Parathyroid adenoma (tissue), 2 donors: ENCODE data around the gene DHH.

ENCODE experiments used
- H2AFZ ChIP-seq: fragments of 300-600 bp; sonication (generic); one replicate; pipeline ENCODE4 v1.7.0; 2017; ENCODE audit warnings: antibody characterized with exemption, mild to moderate bottlenecking
- H3K27ac ChIP-seq: fragments of 300-600 bp; sonication (generic); one replicate; pipeline ENCODE4 v1.7.0; 2017
- H3K27me3 ChIP-seq: fragments of 300-600 bp; sonication (generic); one replicate; pipeline ENCODE4 v1.7.0; 2017; ENCODE audit warnings: low read length; ENCODE audit not compliant: control insufficient read depth, insufficient read depth
- H3K36me3 ChIP-seq: fragments of 300-600 bp; sonication (generic); one replicate; pipeline ENCODE4 v1.7.0; 2017; ENCODE audit warnings: low read length; ENCODE audit not compliant: control insufficient read depth, insufficient read depth
- H3K4me1 ChIP-seq: fragments of 300-600 bp; sonication (generic); one replicate; pipeline ENCODE4 v1.7.0; 2017; ENCODE audit warnings: control low read depth
- H3K4me2 ChIP-seq: fragments of 300-600 bp; sonication (generic); one replicate; pipeline ENCODE4 v1.7.0; 2017; ENCODE audit warnings: low read length
- H3K4me3 ChIP-seq: fragments of 300-600 bp; sonication (generic); one replicate; pipeline ENCODE4 v1.7.0; 2017; ENCODE audit warnings: low read depth, low read length
- H3K79me2 ChIP-seq: fragments of 300-600 bp; sonication (generic); one replicate; pipeline ENCODE4 v1.7.0; 2017; ENCODE audit warnings: control low read depth
- H3K9ac ChIP-seq: fragments of 300-600 bp; sonication (generic); one replicate; pipeline ENCODE4 v1.7.0; 2017; ENCODE audit warnings: mild to moderate bottlenecking
- H3K9me3 ChIP-seq: fragments of 300-600 bp; sonication (generic); one replicate; pipeline ENCODE4 v1.7.0; 2017; ENCODE audit warnings: low read length; ENCODE audit not compliant: control insufficient read depth
- CTCF ChIP-seq: fragments of 300-600 bp; sonication (generic); IDR thresholded peaks from one replicate; pipeline ENCODE4 v1.7.0; 2017; ENCODE audit warnings: antibody characterized with exemption, mild to moderate bottlenecking
- donor health status: primary hyperparathyroidism.

DHH gene

GRCh38 chr12:49059045-49059298, 35.6 kb downstream of the DHH start:
- no peak overlapping the region for H3K27ac ChIP-seq

GRCh38 chr12:49058366-49059044, 36.1 kb downstream of the DHH start:
- H3K4me1 ChIP-seq, result peaks cover 32% of the 10 kb centered on the region

More at GRCh38 chr12:49059045-49059298, 35.6 kb downstream of the DHH start:
- peak overlapping the region; percentile 97 for H3K4me2 ChIP-seq
- no peaks in the 10 kb centered on the region for H3K9me3 ChIP-seq
- no peak overlapping the region for H2AFZ ChIP-seq
- H3K36me3 ChIP-seq, result no peaks in the 10 kb centered on the region
- no peak overlapping the region for H3K9ac ChIP-seq
- TF ChIP-seq CTCF, result no peak
- H3K4me3 ChIP-seq, result peak overlapping the region; percentile 89
- H3K4me1 ChIP-seq, result peaks cover 32% of the 10 kb centered on the region
- H3K27me3 ChIP-seq, result no peaks in the 10 kb centered on the region
- H3K79me2 ChIP-seq, result peaks cover 59% of the 10 kb centered on the region

GRCh38 chr12:49057888-49058287, 36.7 kb downstream of the DHH start:
- peaks cover 60% of the 10 kb centered on the region for H3K79me2 ChIP-seq
- no peaks in the 10 kb centered on the region for H3K9me3 ChIP-seq
- no peak for TF ChIP-seq CTCF
- no peaks in the 10 kb centered on the region for H3K36me3 ChIP-seq
- peaks cover 32% of the 10 kb centered on the region for H3K4me1 ChIP-seq
- no peak overlapping the region for H3K9ac ChIP-seq
- no peaks in the 10 kb centered on the region for H3K27me3 ChIP-seq
- H3K4me2 ChIP-seq, result peak overlapping the region; percentile 97
- H2AFZ ChIP-seq, result no peak overlapping the region
- peak overlapping the region; percentile 89 for H3K4me3 ChIP-seq
- H3K27ac ChIP-seq, result no peak overlapping the region

More at GRCh38 chr12:49058366-49059044, 36.1 kb downstream of the DHH start:
- no peak for TF ChIP-seq CTCF
- Histone ChIP-seq H3K9ac (no peak overlapping the region), H3K4me3 (peak overlapping the region; percentile 89), H2AFZ (no peak overlapping the region), H3K9me3 (no peaks in the 10 kb centered on the region), H3K27me3 (no peaks in the 10 kb centered on the region), H3K27ac (no peak overlapping the region), H3K79me2 (peaks cover 60% of the 10 kb centered on the region), H3K36me3 (no peaks in the 10 kb centered on the region), H3K4me2 (peak overlapping the region; percentile 97)

DNA sequence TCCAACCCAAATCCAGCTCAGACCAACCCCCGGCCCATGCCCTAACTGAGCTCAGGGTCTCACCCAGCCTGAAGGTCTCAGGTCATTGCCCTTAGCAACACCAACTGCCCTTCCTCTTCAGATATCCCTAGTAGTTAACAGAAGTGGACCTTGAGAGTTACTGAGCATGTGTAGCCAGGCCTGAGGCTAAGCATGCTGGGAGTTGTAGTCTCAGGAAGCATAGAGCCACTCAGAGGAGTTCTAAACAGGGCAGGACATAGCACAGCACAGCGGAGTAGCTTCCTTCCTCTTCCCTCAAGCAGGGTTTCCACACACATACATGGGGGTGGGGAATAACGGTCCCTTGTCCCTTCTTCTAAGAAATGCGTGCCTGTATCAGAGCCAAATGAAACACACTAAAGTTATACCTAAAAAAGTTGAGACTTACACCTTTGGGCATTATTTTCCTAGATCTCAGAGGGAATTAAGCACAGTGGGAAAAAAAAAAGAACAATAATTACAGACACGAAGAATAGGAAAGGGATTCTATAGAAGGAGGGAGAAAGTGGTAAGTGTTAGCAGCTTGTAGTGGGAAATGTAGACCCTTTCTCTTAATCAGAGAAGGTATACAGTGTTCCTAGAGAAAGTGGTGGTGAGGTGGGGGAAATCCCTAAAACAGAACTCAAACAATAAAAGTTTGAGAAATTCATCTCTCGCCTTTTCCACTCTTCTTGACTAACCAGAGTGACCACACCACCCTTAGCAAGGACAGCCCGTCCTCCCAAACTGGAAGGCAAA, 38.4 kb downstream of the DHH start:
- no peak overlapping the region for H3K27ac ChIP-seq
- H3K9ac ChIP-seq, result no peak overlapping the region
- H3K79me2 ChIP-seq, result peaks cover 60% of the 10 kb centered on the region
- TF ChIP-seq CTCF, result no peak
- peaks cover 32% of the 10 kb centered on the region for H3K4me1 ChIP-seq
- H2AFZ ChIP-seq, result no peak overlapping the region
- H3K9me3 ChIP-seq, result no peaks in the 10 kb centered on the region
- peak overlapping the region; percentile 68 for H3K4me2 ChIP-seq
- no peak overlapping the region for H3K4me3 ChIP-seq
- H3K27me3 ChIP-seq, result no peaks in the 10 kb centered on the region
- H3K36me3 ChIP-seq, result no peaks in the 10 kb centered on the region

- Histone ChIP-seq H3K4me1 (peaks cover 32% of the 10 kb centered on the region), H3K79me2 (peaks cover 55% of the 10 kb centered on the region)
- no peak for TF ChIP-seq CTCF
Measured at GRCh38 chr12:49055092-49055491, 39.5 kb downstream of the DHH start.

More at GRCh38 chr12:49055092-49055491, 39.5 kb downstream of the DHH start:
- no peak overlapping the region for H3K4me3 ChIP-seq
- no peaks in the 10 kb centered on the region for H3K36me3 ChIP-seq
- no peaks in the 10 kb centered on the region for H3K9me3 ChIP-seq
- no peak overlapping the region for H3K27ac ChIP-seq
- H3K27me3 ChIP-seq, result no peaks in the 10 kb centered on the region
- no peak overlapping the region for H2AFZ ChIP-seq
- no peak overlapping the region for H3K4me2 ChIP-seq
- H3K9ac ChIP-seq, result no peak overlapping the region
